SK-N-SH (cell line): ENCODE results near the gene PRM1. TPM values are rescaled to one million over a fixed set of nuclear protein-coding genes. Genes with fewer than 3 reads are reported as not detected.
A peak's percentile ranks its signal among the peaks of the same experiment; 100 is the strongest.

Experiments
- CTCF ChIA-PET: fragments of 300-600, 350-600 bp; formaldehyde crosslinking; extraction: SDS; loops from one replicate; lab custom pipeline; 2021; lab: Yijun Ruan, JAX
- POLR2A ChIA-PET: fragments of 350-600 bp; sonication (Branson Sonifier 250); formaldehyde crosslinking; extraction: SDS; loops from one replicate; lab custom pipeline; 2020; ENCODE audit warnings: antibody characterized with exemption, inconsistent platforms; lab: Yijun Ruan, JAX
- DNase-seq: peaks from one replicate; pipeline ENCODE4 v3.0.0; 2012
- H2AFZ ChIP-seq: fragments of 200-600 bp; sonication (generic); 2 replicates; pipeline ENCODE4 v1.8.1; 2016; ENCODE audit warnings: antibody characterized with exemption, mild to moderate bottlenecking, low read depth
- H3F3A ChIP-seq: fragments of 200-600 bp; sonication (generic); replicated peaks from 2 replicates; pipeline ENCODE3; 2016; ENCODE audit warnings: antibody characterized with exemption, mild to moderate bottlenecking; ENCODE audit not compliant: insufficient read depth
- H3K27ac ChIP-seq, 2 experiments: fragments of 200-500 bp in 1 of 2; fragments of 200-600 bp in 1 of 2; sonication (Bioruptor generic) in 1 of 2; sonication (generic), shearing (Covaris generic) in 1 of 2; 2 replicates each; pipeline versions ENCODE4 v1.5.1 to v1.6.1; 2014 to 2016; ENCODE audit warnings: low read depth in 2 of 2, inconsistent platforms in 1 of 2, low read length in 1 of 2, mild to moderate bottlenecking in 1 of 2, mixed read lengths in 1 of 2
- H3K27me3 ChIP-seq: fragments of 200-600 bp; sonication (generic), shearing (Covaris generic); 2 replicates; pipeline ENCODE4 v1.6.1; 2016; ENCODE audit warnings: mixed run types; ENCODE audit not compliant: insufficient read depth
- H3K36me3 ChIP-seq, 2 experiments: fragments of 200-500 bp in 1 of 2; fragments of 200-600 bp in 1 of 2; sonication (Bioruptor generic) in 1 of 2; sonication (generic) in 1 of 2; replicated peaks in 1 of 2; 2 replicates each; pipeline versions ENCODE3 to v1.5.1; 2014 to 2016; ENCODE audit warnings: low read length in 1 of 2, mild to moderate bottlenecking in 1 of 2; ENCODE audit not compliant: insufficient read depth in 2 of 2, control insufficient read depth in 1 of 2
- H3K4me1 ChIP-seq, 2 experiments: fragments of 200-500 bp in 1 of 2; fragments of 200-600 bp in 1 of 2; sonication (Bioruptor generic) in 1 of 2; sonication (generic), shearing (Covaris generic) in 1 of 2; 2 replicates each; pipeline versions ENCODE4 v1.5.1 to v1.6.1; 2014 to 2016; ENCODE audit warnings: low read depth in 1 of 2, low read length in 1 of 2, mixed run types in 1 of 2; ENCODE audit not compliant: insufficient read depth in 2 of 2, control insufficient read depth in 1 of 2
- H3K4me2 ChIP-seq: fragments of 200-600 bp; sonication (generic), shearing (Covaris generic); 2 replicates; pipeline ENCODE4 v1.6.1; 2017; ENCODE audit warnings: mixed run types
- H3K4me3 ChIP-seq, 2 experiments: fragments of 200-500 bp in 1 of 2; fragments of 200-600 bp in 1 of 2; sonication (Bioruptor generic) in 1 of 2; sonication (generic), shearing (Covaris generic) in 1 of 2; 2 replicates each; pipeline versions ENCODE4 v1.5.1 to v1.8.1; 2014 to 2016; ENCODE audit warnings: low read depth in 2 of 2, inconsistent platforms in 1 of 2, low read length in 1 of 2, mild to moderate bottlenecking in 1 of 2, mixed read lengths in 1 of 2, moderate library complexity in 1 of 2
- H3K79me2 ChIP-seq: fragments of 200-600 bp; sonication (generic); 2 replicates; pipeline ENCODE4 v1.8.1; 2017; ENCODE audit warnings: mild to moderate bottlenecking; ENCODE audit not compliant: insufficient read depth
- H3K9ac ChIP-seq: fragments of 200-600 bp; sonication (generic); 2 replicates; pipeline ENCODE4 v1.6.1; 2017; ENCODE audit warnings: mixed run types
- H3K9me2 ChIP-seq: fragments of 200-600 bp; sonication (generic); 2 replicates; pipeline ENCODE4 v1.6.1; 2017; ENCODE audit warnings: mixed run types
- H3K9me3 ChIP-seq: fragments of 200-600 bp; sonication (generic); 2 replicates; pipeline ENCODE4 v1.6.1; 2017; ENCODE audit warnings: mixed run types, mild to moderate bottlenecking, moderate library complexity
- H4K20me1 ChIP-seq: fragments of 200-600 bp; sonication (generic); 2 replicates; pipeline ENCODE4 v1.6.1; 2017; ENCODE audit warnings: mild to moderate bottlenecking, mixed run types; ENCODE audit not compliant: insufficient read depth
- CHD2 ChIP-seq: fragments of 150-350 bp; IDR thresholded peaks from 2 replicates; pipeline ENCODE4 v1.6.1; 2018; ENCODE audit warnings: low read length; ENCODE audit not compliant: partially characterized antibody
- ELF1 ChIP-seq: IDR thresholded peaks from 2 replicates; pipeline ENCODE4 v1.4.0; 2012
- EP300 ChIP-seq, 2 experiments: IDR thresholded peaks; 2 replicates each; pipeline versions ENCODE4 v1.4.0 to v1.6.1; 2012; ENCODE audit warnings: borderline replicate concordance in 1 of 2, low read depth in 1 of 2, low read length in 1 of 2
- EZH2phosphoT487 ChIP-seq: fragments of 200-600 bp; sonication (generic); IDR thresholded peaks from 2 replicates; pipeline ENCODE4 v1.6.1; 2017; ENCODE audit warnings: low read depth, mixed run types, mild to moderate bottlenecking, antibody characterized with exemption, moderate library complexity, borderline replicate concordance
- FOSL2 ChIP-seq: IDR thresholded peaks from 2 replicates; pipeline ENCODE4 v1.4.0; 2012; ENCODE audit warnings: low read depth, mild to moderate bottlenecking, moderate library complexity, borderline replicate concordance
- GABPA ChIP-seq: IDR thresholded peaks from 2 replicates; pipeline ENCODE4 v1.4.0; 2012; ENCODE audit warnings: low read depth, mild to moderate bottlenecking
- MXI1 ChIP-seq: IDR thresholded peaks from 2 replicates; pipeline ENCODE4 v1.6.1; 2012; ENCODE audit warnings: mild to moderate bottlenecking, low read depth, low read length, improper control_type of control experiment
- NFIC ChIP-seq: IDR thresholded peaks from 2 replicates; pipeline ENCODE4 v1.4.0; 2012; ENCODE audit warnings: borderline replicate concordance
- NRF1 ChIP-seq: IDR thresholded peaks from 2 replicates; pipeline ENCODE4 v1.6.1; 2012; ENCODE audit warnings: low read depth, mild to moderate bottlenecking, low read length
- RCOR1 ChIP-seq: fragments of 150-350 bp; IDR thresholded peaks from 2 replicates; pipeline ENCODE4 v1.6.1; 2017; ENCODE audit warnings: antibody characterized with exemption, low read length
- SMC3 ChIP-seq: IDR thresholded peaks from 2 replicates; pipeline ENCODE4 v1.6.1; 2012; ENCODE audit warnings: low read depth, low read length, improper control_type of control experiment
- TCF12 ChIP-seq: IDR thresholded peaks from 2 replicates; pipeline ENCODE4 v1.4.0; 2012
- YY1 ChIP-seq: IDR thresholded peaks from 2 replicates; pipeline ENCODE4 v1.4.0; 2012; ENCODE audit warnings: low read depth, mild to moderate bottlenecking
- ZBTB33 ChIP-seq: IDR thresholded peaks from 2 replicates; pipeline ENCODE4 v1.4.0; 2012; ENCODE audit warnings: low read depth, borderline replicate concordance
- WGBS: methylation state at CpG from one replicate; pipeline ENCODE4 v1.1.6; 2017; ENCODE audit warnings: low lambda C conversion rate; 5-methylcytosine and 5-hydroxymethylcytosine counted together
- polyA plus RNA-seq, 3 experiments: library from polyadenylated mRNA; depleted of rRNA; stranded (reverse); fragments of >200 nt; gene quantifications; 2 replicates each; pipeline ENCODE4 v1.2.3, GENCODE V29; 2012
- TF ChIP-seq, protein P1 (sequence below): IDR thresholded peaks from 2 replicates; pipeline ENCODE4 v1.4.0; 2012; ENCODE audit warnings: low read depth
- TF ChIP-seq, protein P2 (sequence below): fragments of 150-350 bp; IDR thresholded peaks from 2 replicates; pipeline ENCODE4 v1.6.1; 2016; ENCODE audit warnings: mild to moderate bottlenecking, low read depth, low read length
- TF ChIP-seq, protein P3 (sequence below): IDR thresholded peaks from 2 replicates; pipeline ENCODE4; 2012
- TF ChIP-seq, protein P4 (sequence below): fragments of 150-350 bp; IDR thresholded peaks from 2 replicates; pipeline ENCODE4 v1.6.1; 2017; ENCODE audit warnings: antibody characterized with exemption, low read length, low read depth, borderline replicate concordance

Gene PRM1
- polyA plus RNA-seq, 1 of the 3 experiments (the other 2 are of a cell fraction), result not detected

- H3K4me2 ChIP-seq, result peak overlapping the region; percentile 83
- peaks cover 32% of the 10 kb centered on the region for H4K20me1 ChIP-seq
- H3F3A ChIP-seq, result peaks cover 28% of the 10 kb centered on the region
- no peaks in the 10 kb centered on the region for H3K9me2 ChIP-seq
- 95% methylated on average over 5 of the region's 5 CpGs for WGBS
- CTCF ChIA-PET, result interaction anchor here (1.2 to 14.4 kb wide), 2 partner anchors 11 to 285 kb away, joined by 3 to 318 read pairs; no protein-coding TSS in a partner anchor
- DNase-seq, result no peak
- H3K27me3 ChIP-seq, result no peaks in the 10 kb centered on the region
- no peak overlapping the region for H3K27ac ChIP-seq
- peaks cover 3 to 4% of the 10 kb centered on the region in 2 experiments for H3K36me3 ChIP-seq
- H3K79me2 ChIP-seq, result peaks cover 25% of the 10 kb centered on the region
- H3K9me3 ChIP-seq, result no peaks in the 10 kb centered on the region
- H3K9ac ChIP-seq, result no peak overlapping the region
- no peak for TF ChIP-seq SMC3
- no peak for TF ChIP-seq NRF1
- no peak for TF ChIP-seq YY1
- no peak for TF ChIP-seq RCOR1
- no peak for TF ChIP-seq EP300 (IDR thresholded peaks at IDR 0.05; ENCODE audit: borderline replicate concordance in 1 of 2, low read depth in 1 of 2, low read length in 1 of 2)
- TF ChIP-seq, protein P1, sequence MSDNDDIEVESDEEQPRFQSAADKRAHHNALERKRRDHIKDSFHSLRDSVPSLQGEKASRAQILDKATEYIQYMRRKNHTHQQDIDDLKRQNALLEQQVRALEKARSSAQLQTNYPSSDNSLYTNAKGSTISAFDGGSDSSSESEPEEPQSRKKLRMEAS, result no peak
- no peak for TF ChIP-seq EZH2phosphoT487
- TF ChIP-seq CHD2, result no peak
- no peak for TF ChIP-seq MXI1
- TF ChIP-seq, protein P2, sequence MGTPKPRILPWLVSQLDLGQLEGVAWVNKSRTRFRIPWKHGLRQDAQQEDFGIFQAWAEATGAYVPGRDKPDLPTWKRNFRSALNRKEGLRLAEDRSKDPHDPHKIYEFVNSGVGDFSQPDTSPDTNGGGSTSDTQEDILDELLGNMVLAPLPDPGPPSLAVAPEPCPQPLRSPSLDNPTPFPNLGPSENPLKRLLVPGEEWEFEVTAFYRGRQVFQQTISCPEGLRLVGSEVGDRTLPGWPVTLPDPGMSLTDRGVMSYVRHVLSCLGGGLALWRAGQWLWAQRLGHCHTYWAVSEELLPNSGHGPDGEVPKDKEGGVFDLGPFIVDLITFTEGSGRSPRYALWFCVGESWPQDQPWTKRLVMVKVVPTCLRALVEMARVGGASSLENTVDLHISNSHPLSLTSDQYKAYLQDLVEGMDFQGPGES, result no peak
- POLR2A ChIA-PET, result no interaction called here
- peak overlapping the region in 1 of 2 experiments; percentile 84; a peak in 2 of 4 replicates for H3K4me3 ChIP-seq
- peaks cover 9 to 18% of the 10 kb centered on the region in 2 experiments; a peak in 3 of 4 replicates for H3K4me1 ChIP-seq
- H2AFZ ChIP-seq, result no peak overlapping the region
Observed at GRCh38 chr16:11253009-11253994, 27.8 kb downstream of the PRM1 start.

DNA sequence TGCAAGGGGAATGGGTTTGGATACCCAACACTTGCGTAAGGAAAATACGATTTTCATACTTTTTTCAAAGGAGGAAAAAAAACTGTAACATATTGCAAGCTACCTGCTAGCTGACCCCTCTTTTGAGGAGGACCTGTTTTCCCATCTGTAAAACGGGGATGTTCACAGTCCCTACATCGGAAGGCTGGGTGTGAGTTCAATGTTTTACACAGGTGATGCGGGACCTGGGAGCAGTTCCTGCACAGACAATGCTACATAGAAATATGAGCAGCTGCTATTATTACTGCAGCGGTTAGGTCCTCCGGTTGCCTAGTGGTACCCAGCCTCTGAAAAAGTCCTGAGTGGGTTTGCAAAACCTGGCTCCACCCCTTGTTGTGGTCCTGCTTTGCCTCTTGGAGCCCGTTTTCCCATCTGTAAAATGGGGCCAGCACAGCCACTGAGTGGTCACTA is 28.6 kb downstream of the PRM1 start:
- no peak for TF ChIP-seq GABPA
- TF ChIP-seq, protein P3, sequence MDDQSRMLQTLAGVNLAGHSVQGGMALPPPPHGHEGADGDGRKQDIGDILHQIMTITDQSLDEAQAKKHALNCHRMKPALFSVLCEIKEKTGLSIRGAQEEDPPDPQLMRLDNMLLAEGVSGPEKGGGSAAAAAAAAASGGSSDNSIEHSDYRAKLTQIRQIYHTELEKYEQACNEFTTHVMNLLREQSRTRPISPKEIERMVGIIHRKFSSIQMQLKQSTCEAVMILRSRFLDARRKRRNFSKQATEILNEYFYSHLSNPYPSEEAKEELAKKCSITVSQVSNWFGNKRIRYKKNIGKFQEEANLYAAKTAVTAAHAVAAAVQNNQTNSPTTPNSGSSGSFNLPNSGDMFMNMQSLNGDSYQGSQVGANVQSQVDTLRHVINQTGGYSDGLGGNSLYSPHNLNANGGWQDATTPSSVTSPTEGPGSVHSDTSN, result no peak
- TF ChIP-seq TCF12, result no peak
- no peak for TF ChIP-seq YY1
- TF ChIP-seq FOSL2, result no peak
- TF ChIP-seq, protein P4, sequence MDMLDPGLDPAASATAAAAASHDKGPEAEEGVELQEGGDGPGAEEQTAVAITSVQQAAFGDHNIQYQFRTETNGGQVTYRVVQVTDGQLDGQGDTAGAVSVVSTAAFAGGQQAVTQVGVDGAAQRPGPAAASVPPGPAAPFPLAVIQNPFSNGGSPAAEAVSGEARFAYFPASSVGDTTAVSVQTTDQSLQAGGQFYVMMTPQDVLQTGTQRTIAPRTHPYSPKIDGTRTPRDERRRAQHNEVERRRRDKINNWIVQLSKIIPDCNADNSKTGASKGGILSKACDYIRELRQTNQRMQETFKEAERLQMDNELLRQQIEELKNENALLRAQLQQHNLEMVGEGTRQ, result no peak
- no peak for TF ChIP-seq EZH2phosphoT487
- TF ChIP-seq NFIC, result no peak
- TF ChIP-seq ZBTB33, result no peak
- TF ChIP-seq ELF1, result no peak
- ChIA-PET POLR2A (no interaction called here), CTCF (interaction anchor here (1.2 to 14.4 kb wide), 2 partner anchors 12 to 284 kb away, joined by 3 to 318 read pairs; no protein-coding TSS in a partner anchor)
- Histone ChIP-seq H3K4me2 (no peak overlapping the region), H3K9me3 (no peaks in the 10 kb centered on the region), H4K20me1 (peaks cover 32% of the 10 kb centered on the region), H3K27me3 (no peaks in the 10 kb centered on the region), H3F3A (peaks cover 28% of the 10 kb centered on the region), H3K36me3 (peaks cover 3 to 4% of the 10 kb centered on the region in 2 experiments), H3K4me1 (peaks cover 9 to 17% of the 10 kb centered on the region in 2 experiments; a peak in 3 of 4 replicates), H3K4me3 (no peak overlapping the region), H3K9ac (no peak overlapping the region), H3K79me2 (peaks cover 25% of the 10 kb centered on the region), H3K27ac (no peak overlapping the region), H2AFZ (no peak overlapping the region), H3K9me2 (no peaks in the 10 kb centered on the region)
- DNase-seq, result no peak
- 91% methylated on average over 8 of the region's 8 CpGs for WGBS
